NK-92 (cell line): ENCODE results near the gene SVIL.
"Not testable (repeated sequence)": the region's sequence is repeated elsewhere in the genome, so short reads cannot be mapped to it uniquely, and the experiment has no call there.

Source experiments
- DNase-seq: peaks from one replicate; lab custom pipeline; 2025; ENCODE audit not compliant: unreplicated experiment; lab: John Stamatoyannopoulos, UW

Gene SVIL

DNA sequence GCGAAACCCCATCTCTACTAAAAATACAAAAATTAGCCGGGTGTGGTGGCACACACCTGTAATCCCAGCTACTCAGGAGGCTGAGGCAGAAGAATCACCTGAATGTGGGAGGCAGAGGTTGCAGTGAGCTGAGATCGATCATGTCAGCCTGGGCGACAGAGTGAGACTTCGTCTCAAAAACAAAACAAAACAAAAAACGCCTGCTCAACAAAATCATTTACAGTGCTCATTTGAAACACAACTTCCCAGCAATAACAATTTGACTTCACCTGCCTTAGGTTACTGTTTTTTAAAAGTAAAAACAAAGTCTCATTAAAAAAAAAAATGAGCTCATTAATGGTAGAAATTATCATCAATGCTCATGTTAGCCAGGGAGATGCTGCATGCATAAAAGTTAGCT lies 10.4 kb downstream of the SVIL start:
- DNase-seq: not testable (repeated sequence)

DNA sequence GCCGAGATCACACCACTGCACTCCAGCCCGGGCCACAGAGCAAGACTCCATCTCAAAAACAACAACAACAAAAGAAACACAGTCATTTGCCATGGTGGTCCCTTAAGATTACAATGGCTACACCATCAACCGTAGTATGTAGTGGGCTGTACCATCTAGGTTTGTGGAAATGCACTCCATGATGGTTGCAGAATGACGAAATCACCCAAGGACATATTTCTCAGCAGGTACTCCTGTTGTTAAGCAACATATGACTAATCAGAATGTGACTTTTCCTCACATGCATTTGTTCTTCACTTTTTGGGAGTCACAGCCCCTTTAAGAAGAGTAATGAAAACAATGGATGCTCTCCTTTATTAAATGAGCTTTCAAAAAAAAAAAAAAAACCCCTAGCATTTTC lies 11.0 kb downstream of the SVIL start:
- DNase-seq: no peak

DNA sequence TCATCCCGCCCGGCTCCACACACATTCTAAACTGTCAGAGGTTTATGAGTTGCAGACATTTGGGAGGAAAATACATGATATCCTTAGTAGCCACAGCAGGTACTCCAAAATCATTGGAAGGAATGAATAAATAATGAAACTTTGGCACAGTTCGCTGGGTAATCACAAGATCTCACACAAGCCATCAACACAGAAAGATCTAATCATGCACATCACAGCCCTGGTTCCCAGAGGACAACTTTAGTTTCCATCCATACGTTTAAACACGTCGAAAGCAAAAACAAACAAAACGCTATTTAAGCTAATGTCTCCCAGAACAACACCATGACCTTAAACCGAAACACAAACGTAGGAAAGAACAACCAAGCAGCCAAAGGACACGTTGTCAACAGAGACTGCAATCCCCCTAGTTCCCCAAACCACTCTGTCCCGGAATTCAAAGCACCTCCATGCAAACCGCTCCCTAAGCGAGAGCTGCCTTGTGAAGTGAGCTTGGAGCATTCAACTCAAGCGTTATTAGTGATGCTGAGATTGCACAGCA lies 12.3 kb downstream of the SVIL start:
- DNase-seq: no peak

DNA sequence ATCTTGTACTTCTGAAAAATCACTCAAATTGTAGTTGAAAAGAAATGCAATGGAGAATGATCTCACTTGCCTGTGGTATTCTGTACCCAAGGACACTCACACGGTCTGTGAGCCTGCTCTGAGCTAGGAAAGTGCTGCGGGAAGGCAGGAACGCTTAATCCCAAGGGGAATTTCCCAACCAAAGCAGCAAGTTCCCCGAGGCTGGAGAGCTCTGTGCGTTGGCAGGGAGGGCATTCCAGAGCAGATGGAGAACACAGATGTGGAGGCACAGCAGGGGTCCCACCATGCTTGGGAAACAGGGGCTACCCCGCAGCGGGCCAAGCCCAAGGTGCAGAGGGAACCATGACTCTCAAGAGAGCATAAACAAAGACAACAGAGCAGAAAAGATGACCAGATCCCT lies 13.6 kb downstream of the SVIL start:
- no peak for DNase-seq

DNA sequence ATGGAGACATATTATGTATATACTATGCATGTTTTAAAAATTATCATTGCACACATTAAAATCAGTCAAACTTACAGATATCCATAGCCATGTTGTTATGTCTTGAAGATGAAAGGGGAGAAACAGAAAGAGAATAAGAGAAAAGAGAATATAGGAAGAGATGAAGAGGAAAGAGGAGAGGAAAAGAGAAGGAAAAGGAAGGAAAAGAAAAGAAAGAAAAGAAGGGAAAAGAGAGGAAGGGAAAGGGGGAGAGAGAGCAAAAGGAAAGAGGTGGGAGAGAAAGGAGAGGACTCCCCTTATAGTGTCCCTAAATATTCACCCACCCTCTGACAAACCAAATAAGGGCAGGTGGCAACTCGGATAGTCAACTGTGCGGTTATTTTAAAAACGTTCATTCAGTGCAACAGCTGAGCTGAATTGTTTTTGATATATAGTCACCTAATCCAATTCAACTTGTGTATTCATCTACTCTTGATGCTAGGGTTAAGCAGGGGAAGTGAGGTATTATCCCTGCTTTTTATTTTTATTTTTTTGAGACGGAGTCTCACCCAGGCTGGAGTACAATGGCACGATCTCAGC lies 14.6 kb downstream of the SVIL start:
- no peak for DNase-seq

DNA sequence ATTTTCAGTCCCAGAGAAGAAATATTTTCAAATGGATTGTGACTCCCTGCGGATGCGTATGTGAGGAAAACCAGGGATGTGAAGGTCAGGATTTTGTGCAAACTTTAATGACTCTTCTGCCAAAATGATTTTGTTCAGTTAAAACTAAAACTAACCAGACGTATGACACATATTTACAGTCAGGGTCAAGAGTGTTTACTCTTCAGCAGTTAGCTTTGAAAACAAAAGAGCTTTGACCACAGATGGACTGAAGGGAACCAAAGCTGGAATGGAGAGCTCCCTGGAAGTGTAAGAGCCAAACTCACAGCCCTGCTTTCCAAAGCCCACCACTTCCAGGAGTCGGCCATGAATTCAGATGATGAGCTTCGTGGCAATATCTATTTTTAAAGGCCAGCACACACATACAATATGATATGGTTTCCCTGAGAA lies 15.5 kb downstream of the SVIL start:
- no peak for DNase-seq

DNA sequence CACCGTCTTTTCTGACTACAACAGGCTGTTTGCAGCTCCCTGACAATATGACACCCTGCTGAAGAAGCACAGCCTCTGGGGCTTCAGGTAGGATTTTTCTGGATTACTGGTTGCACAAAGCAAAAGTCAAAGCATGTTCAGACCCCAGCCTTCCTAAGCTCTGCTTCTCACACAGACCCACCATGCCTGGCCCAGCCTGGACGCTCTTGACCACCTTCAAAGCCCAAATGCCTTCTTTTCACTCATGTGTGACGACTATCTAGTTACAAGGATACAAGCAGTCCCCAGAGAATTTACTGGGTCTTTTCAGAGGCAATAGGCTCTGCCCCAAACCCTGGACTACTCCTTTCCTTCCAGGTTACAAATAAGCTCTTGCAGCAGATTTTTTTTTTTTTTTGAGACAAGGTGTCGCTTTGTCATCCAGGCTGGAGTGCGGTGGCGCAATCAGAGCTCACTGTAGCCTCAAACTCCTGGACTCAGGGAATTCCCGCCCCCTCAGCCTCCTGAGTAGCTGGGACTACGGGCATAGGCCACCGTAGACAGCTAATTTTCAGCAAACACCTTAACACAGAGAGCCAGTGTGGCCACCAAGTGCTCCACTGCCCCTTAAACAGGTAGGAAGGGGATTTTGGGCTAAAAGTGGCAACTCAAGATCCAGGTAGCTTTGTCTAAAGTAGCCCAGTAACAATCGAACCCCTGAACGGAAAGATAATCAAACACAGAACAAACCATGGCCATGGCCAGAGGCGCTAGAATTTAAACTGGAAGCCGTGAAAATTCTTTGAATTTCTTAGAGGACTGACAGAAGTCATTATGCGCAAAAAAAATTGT lies 16.2 kb downstream of the SVIL start:
- no peak for DNase-seq

DNA sequence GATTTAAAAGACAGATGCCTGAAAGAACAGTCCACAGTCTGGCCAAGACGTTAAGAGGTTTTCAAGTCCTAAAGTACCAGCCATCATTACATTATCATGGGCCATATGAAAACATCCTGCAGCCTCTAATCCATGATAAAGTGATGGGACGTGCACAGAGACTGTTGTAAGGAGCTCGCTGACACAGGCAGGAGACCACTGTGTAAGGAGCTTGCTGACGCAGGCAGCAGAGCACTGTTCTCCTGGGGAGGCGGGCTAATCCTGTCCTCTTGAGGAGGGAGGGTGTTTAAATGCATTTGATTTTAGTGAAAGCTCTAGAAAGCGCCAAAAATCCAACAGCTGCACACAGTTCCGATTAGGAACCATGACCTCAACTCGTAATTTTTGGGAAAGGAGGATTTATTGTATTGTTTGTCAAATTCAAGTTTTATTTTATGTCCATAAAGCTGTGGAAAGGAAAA lies 16.9 kb downstream of the SVIL start:
- DNase-seq: no peak

DNA sequence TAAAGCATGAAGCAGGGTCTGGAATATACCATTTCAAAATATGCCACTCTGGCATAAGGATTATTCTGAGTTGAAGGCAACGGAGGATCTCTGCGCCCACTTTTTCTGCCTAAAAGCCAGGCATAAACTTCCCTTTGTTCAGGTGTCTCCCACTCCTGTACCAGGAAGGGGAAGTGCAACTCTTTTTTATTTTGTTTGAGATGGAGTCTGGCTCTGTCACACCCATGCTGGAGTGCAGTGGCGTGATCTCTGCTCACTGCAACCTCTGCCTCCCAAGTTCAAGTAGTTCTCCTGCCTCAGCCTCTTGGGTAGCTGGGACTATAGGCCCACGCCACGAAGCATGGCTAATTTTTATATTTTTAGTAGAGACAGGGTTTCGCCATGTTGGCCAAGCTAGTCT lies 18.2 kb downstream of the SVIL start:
- DNase-seq: no peak

DNA sequence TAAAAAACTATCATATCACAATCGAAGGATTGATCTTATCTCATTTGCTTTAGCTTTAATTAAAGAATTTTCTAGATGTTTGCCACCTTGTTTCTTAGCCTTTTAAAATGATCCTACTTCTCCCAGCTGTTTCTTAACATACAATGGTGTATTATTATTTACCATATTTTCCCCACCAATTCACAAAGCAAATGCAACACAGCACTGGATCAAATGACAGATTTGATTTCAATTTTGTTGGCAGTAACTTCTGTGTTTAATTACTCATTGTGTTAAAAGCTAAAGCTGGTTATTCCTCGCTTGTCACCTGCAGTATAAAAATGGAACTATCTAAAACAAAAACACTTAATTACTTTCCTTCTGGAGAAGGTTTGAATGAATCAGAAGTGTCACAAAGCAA lies 19.6 kb downstream of the SVIL start:
- no peak for DNase-seq

DNA sequence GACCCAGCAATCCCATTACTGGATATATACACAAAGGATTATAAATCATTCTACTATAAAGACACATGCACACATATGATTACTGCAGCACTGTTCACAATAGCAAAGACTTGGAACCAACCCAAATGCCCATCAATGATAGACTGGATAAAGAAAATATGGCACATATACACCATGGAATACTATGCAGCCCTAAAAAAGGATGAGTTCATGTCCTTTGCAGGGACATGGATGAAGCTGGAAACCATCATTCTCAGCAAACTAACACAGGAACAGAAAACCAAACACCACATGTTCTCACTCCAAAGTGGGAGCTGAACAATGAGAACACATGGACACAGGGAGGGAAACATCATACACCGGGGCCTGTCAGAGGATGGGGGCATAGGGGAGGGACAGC lies 20.5 kb downstream of the SVIL start:
- DNase-seq: not testable (repeated sequence)

DNA sequence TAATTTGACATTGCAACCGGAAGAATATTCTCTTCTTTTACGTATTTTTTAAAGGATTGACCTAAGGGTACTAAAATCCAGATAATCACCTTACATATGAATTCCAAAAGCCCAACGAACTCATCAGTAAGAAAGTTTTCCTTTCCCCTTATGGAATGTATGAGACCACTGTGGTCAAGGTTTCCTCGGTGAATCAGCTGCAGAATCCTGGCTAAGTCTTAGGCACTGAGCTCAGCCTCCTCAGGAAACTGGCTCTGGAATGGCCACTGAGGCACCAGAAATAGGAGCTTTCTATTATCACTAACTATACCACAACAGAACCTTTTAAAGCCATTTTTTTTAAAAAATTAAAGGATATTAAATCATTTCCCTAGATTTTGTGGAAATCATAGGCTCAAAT lies 21.0 kb downstream of the SVIL start:
- DNase-seq: no peak

DNA sequence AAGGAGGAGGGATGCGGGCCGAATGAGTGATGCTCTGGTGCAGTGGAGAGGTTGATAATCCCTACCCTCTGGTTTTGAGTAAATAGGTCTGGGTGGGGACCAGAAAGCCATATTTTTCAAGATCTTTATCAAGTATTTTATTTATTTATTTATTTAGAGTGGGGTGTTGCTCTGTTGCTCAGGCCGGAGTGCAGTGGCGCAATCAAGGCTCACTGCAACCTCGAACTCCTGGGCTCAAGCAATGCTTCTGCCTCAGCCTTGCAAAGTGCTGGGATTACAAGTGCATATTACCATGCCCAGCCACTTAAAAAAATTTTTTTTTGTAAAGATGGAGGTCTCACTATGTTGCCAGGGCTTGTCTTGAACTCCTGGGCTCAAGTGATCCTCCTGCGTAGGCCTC lies 21.6 kb downstream of the SVIL start:
- DNase-seq: no peak

DNA sequence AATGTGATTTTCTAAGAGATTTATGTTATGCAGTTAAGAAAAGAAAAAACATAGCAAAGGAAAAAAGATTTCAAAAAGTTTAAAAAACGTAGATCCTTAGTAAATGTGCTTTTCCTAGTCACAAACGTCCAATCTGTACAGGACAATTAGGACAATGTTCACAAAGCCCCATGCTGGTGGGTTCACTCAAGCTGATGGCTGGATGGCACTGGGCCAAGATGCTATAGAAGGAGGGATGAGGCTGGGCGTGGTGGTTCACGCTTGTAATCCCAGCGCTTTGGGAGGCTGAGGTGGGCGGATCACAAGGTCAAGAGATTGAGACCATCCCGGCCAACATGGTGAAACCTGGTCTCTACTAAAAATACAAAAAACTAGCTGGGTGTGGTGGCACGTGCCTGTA lies 22.1 kb downstream of the SVIL start:
- DNase-seq: no peak

DNA sequence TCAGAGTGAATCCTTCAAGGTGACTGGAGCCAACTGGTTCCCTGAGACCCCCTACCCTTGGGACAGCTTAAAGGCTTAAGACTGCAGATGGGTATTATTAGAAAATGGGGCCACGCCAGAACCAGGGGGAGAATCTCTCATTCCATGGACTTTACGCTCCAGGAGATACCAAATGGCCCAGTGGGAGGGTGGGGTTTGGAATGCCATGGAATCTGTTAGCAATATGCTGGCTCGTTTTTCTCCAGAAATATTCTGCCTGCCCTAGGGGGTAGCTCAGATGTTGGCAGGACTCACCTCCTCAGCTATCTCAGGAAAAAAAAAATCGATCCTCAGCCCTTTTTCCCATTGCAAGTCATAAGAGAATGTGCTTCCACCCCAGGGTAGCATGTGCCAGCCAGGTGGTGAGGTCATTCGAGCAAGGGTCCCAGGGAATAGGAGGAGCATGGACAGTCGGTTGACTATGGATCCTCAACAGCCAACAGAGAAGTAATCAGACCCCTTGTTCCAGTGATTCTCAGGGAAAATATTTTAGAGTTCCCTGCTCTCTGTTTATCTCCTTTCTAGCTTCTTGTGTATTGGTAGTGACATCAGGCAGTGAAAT lies 22.9 kb downstream of the SVIL start:
- no peak for DNase-seq

DNA sequence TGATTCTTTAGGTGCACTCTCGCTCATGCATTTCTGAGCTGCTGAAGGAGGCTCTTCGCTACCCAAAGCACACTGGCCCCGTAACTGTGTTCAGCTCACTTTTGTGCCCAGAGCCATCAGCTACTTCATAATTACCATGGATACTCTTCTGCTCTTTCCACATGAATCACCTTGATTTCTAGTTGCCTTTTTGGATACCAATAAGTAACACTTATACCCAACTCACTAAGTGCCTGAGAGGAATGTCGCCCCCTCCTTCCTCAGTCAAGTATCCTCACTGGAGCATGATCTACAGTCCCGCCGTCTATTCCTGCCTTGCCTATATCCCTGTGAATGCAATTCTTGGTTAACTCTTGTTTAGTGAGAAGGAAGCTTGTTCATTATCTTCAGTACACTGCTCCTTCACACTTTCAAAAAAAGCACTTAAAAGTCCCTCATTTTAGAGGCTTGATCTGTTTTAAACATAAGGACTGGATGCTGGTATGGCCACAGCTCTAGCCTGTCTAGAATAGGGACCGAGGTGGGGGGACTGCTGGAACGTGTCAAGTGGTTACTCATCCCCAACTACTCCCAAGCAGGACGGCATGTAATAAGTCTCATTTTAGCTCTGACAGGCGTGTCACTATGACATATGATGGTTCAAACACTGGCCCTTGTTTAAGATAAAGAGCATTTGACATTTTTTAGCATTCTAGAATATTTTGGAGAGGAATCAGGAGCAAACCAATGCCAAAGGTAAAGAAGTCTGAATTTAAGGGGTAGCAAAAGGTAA lies 23.7 kb downstream of the SVIL start:
- no peak for DNase-seq

DNA sequence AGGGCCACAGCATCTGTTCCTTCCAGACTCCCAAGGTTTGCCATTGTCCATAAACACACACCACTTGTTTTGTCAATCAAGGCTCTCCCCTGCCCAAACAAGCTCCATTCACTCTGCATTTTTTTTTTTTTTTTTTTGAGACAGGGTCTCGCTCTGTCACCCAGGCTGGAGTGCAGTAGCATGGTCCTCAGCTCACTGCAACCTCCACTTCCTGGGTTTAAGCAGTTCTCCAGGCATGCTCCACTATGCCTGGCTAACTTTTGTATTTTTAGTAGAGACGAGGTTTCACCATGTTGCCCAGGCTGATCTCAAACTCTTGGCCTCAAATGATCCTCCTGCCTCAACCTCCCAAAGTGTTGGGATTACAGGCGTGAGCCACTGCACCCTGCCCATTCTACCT lies 24.4 kb downstream of the SVIL start:
- not testable (repeated sequence) for DNase-seq

DNA sequence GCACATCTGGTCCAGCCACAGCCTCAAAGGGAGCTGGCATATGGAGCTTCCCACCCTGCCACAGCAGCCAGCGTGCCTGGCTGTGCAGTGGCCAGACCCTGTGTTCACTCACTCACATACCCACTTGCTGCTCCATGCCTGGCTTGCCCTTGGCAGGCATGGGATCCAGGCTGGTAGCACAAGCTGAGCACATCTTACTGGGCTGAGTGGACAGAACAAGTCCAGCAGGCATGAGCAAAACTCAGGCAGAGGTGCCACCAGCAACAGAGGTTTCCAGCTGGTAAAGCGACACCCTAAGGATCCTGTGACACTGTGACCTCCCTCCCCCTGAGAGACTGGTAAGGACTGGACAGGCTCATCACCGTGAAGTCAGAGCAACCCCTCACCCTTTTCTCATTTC lies 25.1 kb downstream of the SVIL start:
- DNase-seq: no peak

DNA sequence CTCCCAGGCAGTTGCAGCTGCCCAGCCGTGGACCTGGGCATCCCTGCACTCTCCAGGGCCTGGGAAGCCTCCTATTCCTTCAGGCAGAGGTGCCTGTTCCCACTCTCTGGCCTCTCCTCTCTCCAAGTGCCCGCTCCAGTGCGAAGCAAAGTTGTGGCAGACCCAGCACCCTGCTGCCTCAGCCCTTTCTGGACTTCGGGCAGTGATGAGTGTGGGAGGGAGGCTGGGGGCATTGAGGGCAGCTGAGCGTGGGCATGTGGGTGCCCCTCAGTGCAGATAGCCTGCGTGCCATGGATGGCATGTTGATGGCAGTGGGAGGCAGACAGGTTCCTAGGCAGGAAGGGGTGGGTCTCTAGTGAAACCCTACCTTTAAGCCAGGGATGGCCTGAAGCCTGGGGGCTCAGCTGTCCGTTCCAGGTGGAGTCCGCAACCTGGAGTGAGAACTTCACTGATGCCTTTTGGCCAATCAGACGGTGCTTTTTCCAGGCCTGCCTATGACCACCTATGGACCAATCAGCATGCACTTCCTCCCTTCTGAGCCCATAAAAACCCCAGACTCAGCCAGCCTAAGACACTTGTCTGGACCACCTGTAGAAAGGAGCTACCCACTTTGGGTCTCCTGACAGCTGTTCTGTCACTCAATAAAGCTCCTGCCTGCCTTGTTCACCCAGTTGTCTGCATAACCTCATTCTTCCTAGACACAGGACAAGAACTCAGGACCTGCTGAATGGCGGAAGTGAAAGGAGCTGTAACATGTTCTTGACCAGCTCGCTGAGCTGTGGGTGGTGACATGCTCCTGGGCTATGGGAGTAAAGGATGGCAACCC lies 26.1 kb downstream of the SVIL start:
- no peak for DNase-seq

DNA sequence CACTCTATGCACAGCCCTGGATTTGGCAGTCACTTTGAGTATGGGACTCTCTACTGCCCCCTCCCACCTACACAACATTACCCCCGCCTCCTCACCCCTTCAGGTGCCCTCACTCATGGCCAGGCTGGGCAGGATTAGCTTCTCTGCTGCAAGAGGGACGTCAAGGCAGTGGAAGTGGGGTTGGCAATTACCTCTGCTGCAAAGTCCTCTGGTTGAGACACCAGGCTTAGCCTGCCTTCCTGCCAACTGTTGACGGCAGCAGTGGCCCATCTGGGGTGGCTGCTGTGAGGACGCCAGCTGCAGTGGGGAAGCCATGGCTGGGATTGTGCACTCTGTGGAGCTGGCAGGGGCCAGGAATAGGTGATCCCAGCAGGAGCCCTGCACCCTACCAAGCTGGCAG lies 26.7 kb downstream of the SVIL start:
- no peak for DNase-seq
